ENCODE measurements around the gene PTRHD1.
"Not testable (repeated sequence)": the region's sequence is repeated elsewhere in the genome, so short reads cannot be mapped to it uniquely, and the experiment has no call there.

PTRHD1 gene

DNA sequence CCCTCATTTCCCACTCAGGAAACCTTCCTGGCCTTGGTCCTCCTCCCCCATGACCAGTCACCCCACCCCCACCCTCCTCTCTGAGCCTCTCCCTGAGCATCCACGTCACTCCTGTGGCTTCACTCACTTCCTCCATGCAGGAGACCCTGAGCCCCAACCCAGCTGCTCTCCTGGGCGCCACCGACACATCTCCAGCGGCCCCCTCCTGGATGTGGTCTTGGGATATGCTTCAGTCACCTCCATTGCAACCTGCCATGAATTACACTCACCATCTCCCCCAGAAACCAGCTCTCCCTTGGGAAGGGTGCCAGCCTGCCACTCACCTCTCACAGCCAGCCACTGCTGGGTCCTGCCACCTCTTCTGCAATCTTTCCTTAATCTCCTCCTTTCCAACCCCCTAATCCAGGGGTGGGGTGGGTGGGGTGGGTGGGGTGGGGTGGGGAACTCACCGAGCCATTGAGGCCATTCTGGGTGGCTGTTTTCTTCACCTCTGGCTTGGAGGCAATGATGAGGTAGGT, 44.9 kb upstream of the PTRHD1 start:
- FAIRE-seq: no peak

DNA sequence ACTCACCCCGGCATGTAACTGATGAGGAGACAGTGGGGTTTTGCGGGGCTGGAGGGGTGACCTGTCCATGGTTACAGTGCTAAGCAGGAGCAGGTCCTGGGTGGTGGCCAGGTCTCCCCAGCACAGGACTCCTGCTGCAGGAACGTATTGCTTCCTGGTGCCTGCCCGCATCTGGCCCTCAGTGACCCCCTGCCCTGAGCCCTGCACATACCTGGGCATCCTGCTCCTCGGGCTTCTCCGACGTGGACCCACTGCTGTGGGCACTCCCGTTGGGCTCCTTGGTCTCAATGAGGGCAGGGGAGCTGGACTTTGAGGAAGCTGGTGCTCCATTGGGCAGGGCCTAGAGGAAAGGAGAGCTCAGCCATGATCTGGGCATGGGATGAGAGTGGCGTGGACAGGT, 43.5 kb upstream of the PTRHD1 start:
- no peak for DNase-seq (ENCODE audit: insufficient read length, low spot score)
- TF ChIP-seq, protein P1, sequence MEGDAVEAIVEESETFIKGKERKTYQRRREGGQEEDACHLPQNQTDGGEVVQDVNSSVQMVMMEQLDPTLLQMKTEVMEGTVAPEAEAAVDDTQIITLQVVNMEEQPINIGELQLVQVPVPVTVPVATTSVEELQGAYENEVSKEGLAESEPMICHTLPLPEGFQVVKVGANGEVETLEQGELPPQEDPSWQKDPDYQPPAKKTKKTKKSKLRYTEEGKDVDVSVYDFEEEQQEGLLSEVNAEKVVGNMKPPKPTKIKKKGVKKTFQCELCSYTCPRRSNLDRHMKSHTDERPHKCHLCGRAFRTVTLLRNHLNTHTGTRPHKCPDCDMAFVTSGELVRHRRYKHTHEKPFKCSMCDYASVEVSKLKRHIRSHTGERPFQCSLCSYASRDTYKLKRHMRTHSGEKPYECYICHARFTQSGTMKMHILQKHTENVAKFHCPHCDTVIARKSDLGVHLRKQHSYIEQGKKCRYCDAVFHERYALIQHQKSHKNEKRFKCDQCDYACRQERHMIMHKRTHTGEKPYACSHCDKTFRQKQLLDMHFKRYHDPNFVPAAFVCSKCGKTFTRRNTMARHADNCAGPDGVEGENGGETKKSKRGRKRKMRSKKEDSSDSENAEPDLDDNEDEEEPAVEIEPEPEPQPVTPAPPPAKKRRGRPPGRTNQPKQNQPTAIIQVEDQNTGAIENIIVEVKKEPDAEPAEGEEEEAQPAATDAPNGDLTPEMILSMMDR (IDR thresholded peaks at IDR 0.05; ENCODE audit: insufficient read depth, missing control alignments): no peak
- FAIRE-seq: no peak

More for the DNA sequence above, 44.9 kb upstream of the PTRHD1 start:
- DNase-seq (ENCODE audit: insufficient read length, low spot score): no peak
- TF ChIP-seq, protein P1 (IDR thresholded peaks at IDR 0.05; ENCODE audit: insufficient read depth, missing control alignments): no peak

DNA sequence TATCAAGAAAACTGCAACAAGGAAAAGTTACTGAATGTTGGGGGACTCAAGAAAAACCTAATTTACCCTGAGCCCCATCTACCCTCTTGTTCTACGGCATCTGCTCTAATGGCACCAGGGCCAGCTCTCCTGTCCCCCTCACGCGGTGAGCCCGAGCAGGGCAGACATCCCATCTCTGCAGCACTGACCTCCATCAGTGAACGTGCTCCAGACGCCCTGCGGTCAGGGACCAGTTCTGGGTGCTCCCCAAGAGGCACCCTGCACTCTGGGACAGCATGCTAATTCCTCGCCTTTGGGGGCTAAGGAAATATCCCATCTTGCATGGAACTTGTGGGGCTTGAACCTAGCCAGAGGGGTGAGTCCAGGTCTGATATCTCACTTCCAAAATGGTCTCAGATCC, 43.0 kb upstream of the PTRHD1 start:
- TF ChIP-seq, protein P1 (IDR thresholded peaks at IDR 0.05; ENCODE audit: insufficient read depth, missing control alignments): no peak
- DNase-seq (ENCODE audit: insufficient read length, low spot score) (no peak), FAIRE-seq (no peak)

DNA sequence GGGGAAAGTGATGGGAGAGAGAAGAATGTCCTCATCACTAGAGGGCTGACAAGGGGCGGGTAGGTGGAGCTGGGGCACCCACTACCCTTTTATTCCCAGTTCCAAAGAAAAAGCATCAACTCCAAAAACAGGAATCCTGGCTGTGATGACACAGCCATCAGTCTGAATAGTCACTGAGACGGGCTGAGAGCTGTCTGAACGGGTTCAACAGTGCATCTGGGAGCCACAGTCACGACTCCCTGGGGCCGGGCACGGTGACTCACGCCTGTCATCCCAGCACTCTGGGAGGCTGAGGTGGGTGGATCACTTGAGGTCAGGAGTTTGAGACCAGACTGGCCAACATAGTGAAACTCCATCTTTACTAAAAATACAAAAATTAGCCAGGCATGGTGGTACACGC, 42.2 kb upstream of the PTRHD1 start:
- not testable (repeated sequence) for DNase-seq (ENCODE audit: insufficient read length, low spot score); FAIRE-seq

DNA sequence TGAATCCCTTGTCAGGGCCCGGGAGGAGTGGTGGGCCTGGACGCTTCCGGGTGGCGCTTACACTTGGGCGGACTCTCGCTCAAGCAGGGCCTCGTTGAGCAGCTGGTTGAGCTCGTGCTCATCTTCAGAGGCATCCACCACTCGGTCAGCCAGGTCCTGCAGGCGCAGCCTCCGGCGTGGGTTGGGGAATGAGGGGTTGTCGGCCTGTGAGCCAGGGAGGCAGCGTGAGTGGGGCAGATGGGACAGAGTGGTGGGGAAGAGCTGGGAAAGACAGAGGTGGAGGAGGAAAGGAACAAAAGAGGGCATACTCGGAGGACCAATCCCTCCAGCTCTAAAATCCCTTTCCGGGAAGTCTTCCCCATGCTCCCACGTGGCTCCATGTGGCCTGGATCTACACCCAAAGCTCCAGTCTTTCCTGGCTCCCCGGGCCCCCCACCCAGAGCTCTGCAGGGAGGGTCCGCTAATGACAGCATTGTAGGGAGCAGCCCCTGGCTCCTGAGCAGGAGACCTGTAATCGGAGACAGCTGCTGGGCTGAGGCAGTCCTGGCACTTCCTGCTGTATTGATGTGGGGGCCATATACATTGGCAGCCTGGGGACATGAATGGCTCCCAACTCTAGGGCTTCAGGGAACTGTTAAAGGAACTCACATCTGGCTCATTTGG, 41.7 kb upstream of the PTRHD1 start:
- FAIRE-seq: no peak
- DNase-seq (ENCODE audit: insufficient read length, low spot score): no peak
- TF ChIP-seq, protein P1 (IDR thresholded peaks at IDR 0.05; ENCODE audit: insufficient read depth, missing control alignments): no peak

DNA sequence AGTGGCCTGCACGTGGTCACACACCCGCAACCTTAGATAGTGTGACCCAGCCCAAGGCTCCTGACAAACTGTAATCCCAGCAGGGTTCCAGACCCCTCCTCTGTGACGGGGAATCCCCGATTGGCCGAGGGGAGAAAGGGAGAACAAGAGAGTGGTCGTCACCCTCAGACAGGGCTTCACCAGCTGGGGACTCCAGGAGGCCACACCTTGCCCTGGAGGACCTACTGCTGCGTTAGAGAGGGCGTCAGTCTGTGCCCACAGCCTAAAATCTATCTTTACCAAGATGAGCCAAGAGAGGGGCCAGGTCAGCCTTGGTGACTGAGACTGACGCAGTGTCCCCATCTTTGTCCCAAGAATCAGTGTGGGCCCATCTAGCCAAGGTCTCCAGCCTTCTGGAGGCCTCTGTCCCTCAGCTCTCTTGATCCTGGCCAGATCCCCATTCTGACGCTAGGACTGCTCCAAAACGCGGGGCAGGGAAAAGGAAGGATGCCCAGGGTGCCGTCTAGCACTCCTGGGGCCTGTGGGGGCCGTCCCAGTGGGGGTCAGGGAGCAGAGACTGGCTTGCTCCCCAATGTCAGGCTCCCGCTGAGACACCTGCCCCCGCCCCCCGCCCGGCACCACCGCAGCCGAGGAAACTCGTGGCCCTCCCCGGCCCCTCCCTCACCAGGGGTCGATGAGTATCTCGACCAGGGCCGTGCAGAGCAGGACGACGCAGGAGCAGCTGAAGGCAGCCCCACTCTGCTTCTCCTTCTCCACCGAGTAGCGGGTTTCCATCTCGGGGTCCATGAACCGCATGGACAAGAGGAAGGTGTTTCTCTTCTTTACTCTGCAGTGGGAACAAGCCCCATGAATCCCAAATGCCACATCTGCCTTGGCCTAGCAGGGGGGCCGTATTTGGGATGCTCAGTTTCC, 40.9 kb upstream of the PTRHD1 start:
- TF ChIP-seq, protein P1 (IDR thresholded peaks at IDR 0.05; ENCODE audit: insufficient read depth, missing control alignments): no peak
- FAIRE-seq (no peak), DNase-seq (ENCODE audit: insufficient read length, low spot score) (no peak)

DNA sequence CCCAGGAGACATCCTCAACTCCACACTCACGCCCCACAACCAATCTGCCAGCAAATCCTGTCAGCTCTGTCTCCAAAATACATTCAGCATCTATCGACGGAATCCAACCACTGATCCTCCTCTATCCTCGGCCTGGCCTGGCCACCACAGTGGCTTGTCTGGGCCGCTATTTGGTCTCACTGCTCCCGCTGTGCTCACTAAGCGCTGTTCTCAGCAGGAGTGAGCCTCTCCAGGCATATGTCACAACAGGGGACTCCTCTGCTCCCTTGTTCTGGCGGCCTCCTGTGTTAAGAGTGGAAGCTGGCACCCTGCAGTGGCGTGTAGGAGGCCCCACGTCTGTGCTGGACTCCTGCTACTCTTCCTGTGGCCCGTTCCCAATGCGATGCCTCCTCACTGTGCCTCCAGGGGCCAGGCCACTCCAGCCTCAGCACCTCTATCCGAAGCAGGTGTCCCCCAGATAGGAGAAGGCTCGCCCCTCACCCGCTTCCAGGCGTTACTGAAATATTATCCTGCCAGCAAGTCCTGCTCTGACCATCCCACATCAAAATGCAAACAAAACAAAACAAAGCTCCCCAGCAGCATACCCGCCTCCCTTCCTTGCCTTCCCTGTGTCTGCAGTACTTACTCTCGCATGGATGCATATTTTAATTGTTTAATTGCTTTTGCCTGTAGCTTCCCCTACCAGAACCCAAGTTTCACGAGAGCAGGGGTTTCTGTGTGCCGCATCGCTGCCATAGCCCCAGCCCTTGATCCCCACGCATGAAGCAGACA, 39.9 kb upstream of the PTRHD1 start:
- FAIRE-seq (no peak), DNase-seq (ENCODE audit: insufficient read length, low spot score) (no peak)
- TF ChIP-seq, protein P1 (IDR thresholded peaks at IDR 0.05; ENCODE audit: insufficient read depth, missing control alignments): no peak

All from D721Med (cell line).